ENCODE data around the gene IMPG1.

- TF ChIP-seq CTCF (IDR thresholded peaks at IDR 0.05) (no peak), EP300 (IDR thresholded peaks at IDR 0.05) (no peak), POLR2AphosphoS5 (IDR thresholded peaks at IDR 0.05) (no peak)
Observed at GRCh38 chr6:75933387-75933975, 139.0 kb downstream of the IMPG1 start.
